H1 (cell line): Measurements from ENCODE around the gene LRRC4C. TPM values are rescaled to one million over a fixed set of nuclear protein-coding genes. Genes with fewer than 3 reads are reported as not detected.

ENCODE experiments used
- CTCF ChIA-PET: fragments of 300-600 bp; sonication (Branson Sonifier 250); formaldehyde crosslinking; loops from one replicate; lab custom pipeline; 2021; ENCODE audit not compliant: partially characterized antibody; lab: Charles Lee
- POLR2A ChIA-PET: fragments of 300-600 bp; sonication (Branson Sonifier 250); formaldehyde crosslinking; loops from one replicate; lab custom pipeline; 2021; ENCODE audit warnings: inconsistent platforms; ENCODE audit not compliant: partially characterized antibody; lab: Charles Lee
- DNase-seq, 2 experiments: peaks; one replicate each; pipeline versions ENCODE4 v3.0.0 to v3.0.0-alpha.2; 2010 to 2022; ENCODE audit warnings: low spot score in 2 of 2, low read depth in 1 of 2, mixed read lengths in 1 of 2
- FAIRE-seq: peaks from 2 replicates; lab custom pipeline; 2011; peaks lifted over from hg19 to GRCh38; lab: Jason Lieb, UNC
- H2AFZ ChIP-seq: 2 replicates; pipeline ENCODE4 v1.8.1; 2012; ENCODE audit warnings: low read length, inconsistent platforms
- H2AK5ac ChIP-seq: 2 replicates; pipeline ENCODE4 v1.6.1; 2013; ENCODE audit warnings: low read depth, low read length
- H2BK120ac ChIP-seq: replicated peaks from 2 replicates; pipeline ENCODE3; 2013; ENCODE audit warnings: low read depth, low read length, inconsistent platforms
- H2BK12ac ChIP-seq: 2 replicates; pipeline ENCODE4 v1.6.1; 2013; ENCODE audit warnings: low read depth, low read length
- H2BK15ac ChIP-seq: 2 replicates; pipeline ENCODE4 v1.6.1; 2013; ENCODE audit warnings: low read length
- H2BK20ac ChIP-seq: 2 replicates; pipeline ENCODE4 v1.6.1; 2013; ENCODE audit warnings: low read length
- H2BK5ac ChIP-seq: 2 replicates; pipeline ENCODE4 v1.6.1; 2013; ENCODE audit warnings: low read depth, low read length
- H3K14ac ChIP-seq: 2 replicates; pipeline ENCODE4 v1.6.1; 2013; ENCODE audit warnings: inconsistent platforms; ENCODE audit not compliant: insufficient read length
- H3K18ac ChIP-seq: 2 replicates; pipeline ENCODE4 v1.6.1; 2013; ENCODE audit warnings: low read length; ENCODE audit errors: extremely low read depth
- H3K23ac ChIP-seq: 2 replicates; pipeline ENCODE4 v1.6.1; 2013; ENCODE audit warnings: inconsistent platforms; ENCODE audit not compliant: insufficient read length
- H3K23me2 ChIP-seq: 2 replicates; pipeline ENCODE4 v1.6.1; 2013; ENCODE audit warnings: low read depth, low read length
- H3K27ac ChIP-seq: 2 replicates; pipeline ENCODE4 v1.6.1; 2011; ENCODE audit warnings: low read depth, low read length, inconsistent platforms
- H3K27me3 ChIP-seq, 4 experiments: replicated peaks in 1 of 4; 1 replicate in 1 of 4; 2 replicates in 3 of 4; pipeline versions ENCODE4 v1.6.1 to v1.8.1; 2011 to 2013; ENCODE audit warnings: low read length in 3 of 4, mild to moderate bottlenecking in 3 of 4, inconsistent platforms in 2 of 4, mixed read lengths in 2 of 4, moderate library complexity in 1 of 4; ENCODE audit not compliant: control insufficient read depth in 3 of 4, insufficient read depth in 3 of 4; ENCODE audit errors: extremely low read depth in 1 of 4
- H3K36me3 ChIP-seq, 4 experiments: 2 replicates each; pipeline versions ENCODE4 v1.6.1 to v1.8.1; 2011 to 2013; ENCODE audit warnings: mild to moderate bottlenecking in 4 of 4, low read length in 3 of 4, moderate library complexity in 2 of 4, control low read depth in 1 of 4, inconsistent platforms in 1 of 4; ENCODE audit not compliant: insufficient read depth in 4 of 4, control insufficient read depth in 2 of 4
- H3K4ac ChIP-seq: replicated peaks from 2 replicates; pipeline ENCODE3; 2013; ENCODE audit warnings: low read length, low read depth, mixed read lengths, inconsistent platforms; ENCODE audit not compliant: insufficient read length
- H3K4me1 ChIP-seq, 4 experiments: replicated peaks in 1 of 4; 1 replicate in 1 of 4; 2 replicates in 3 of 4; pipeline versions ENCODE4 v1.6.1 to v1.8.1; 2011 to 2013; ENCODE audit warnings: low read length in 3 of 4, inconsistent platforms in 2 of 4, mixed read lengths in 1 of 4; ENCODE audit not compliant: insufficient read depth in 4 of 4, control insufficient read depth in 3 of 4
- H3K4me2 ChIP-seq, 2 experiments: 2 replicates each; pipeline versions ENCODE4 v1.6.1 to v1.8.1; 2011 to 2013; ENCODE audit warnings: low read depth in 2 of 2, low read length in 2 of 2, control low read depth in 1 of 2, inconsistent platforms in 1 of 2, mild to moderate bottlenecking in 1 of 2; ENCODE audit not compliant: insufficient read depth in 1 of 2
- H3K4me3 ChIP-seq, 4 experiments: fragments of 200-600, 300-600 bp in 1 of 4; sonication (generic), shearing (Covaris generic), sonication (Bioruptor Twin) in 1 of 4; 2 replicates each; pipeline versions ENCODE4 v1.5.1 to v1.8.1; 2011 to 2016; ENCODE audit warnings: low read length in 4 of 4, low read depth in 3 of 4, control low read depth in 2 of 4, inconsistent platforms in 2 of 4, mild to moderate bottlenecking in 2 of 4, mixed read lengths in 1 of 4, moderate library complexity in 1 of 4; ENCODE audit not compliant: insufficient read depth in 2 of 4; ENCODE audit errors: extremely low read depth in 1 of 4
- H3K56ac ChIP-seq: replicated peaks from 2 replicates; pipeline ENCODE3; 2013; ENCODE audit warnings: low read depth, mild to moderate bottlenecking, mixed read lengths, low read length, inconsistent platforms; ENCODE audit not compliant: insufficient read length
- H3K79me1 ChIP-seq: 2 replicates; pipeline ENCODE4 v1.6.1; 2013; ENCODE audit warnings: low read depth, low read length, control low read depth
- H3K79me2 ChIP-seq, 2 experiments: 2 replicates each; pipeline versions ENCODE4 v1.6.1 to v1.8.1; 2012 to 2013; ENCODE audit warnings: low read length in 2 of 2, mild to moderate bottlenecking in 2 of 2, inconsistent platforms in 1 of 2; ENCODE audit not compliant: insufficient read depth in 2 of 2, control insufficient read depth in 1 of 2
- H3K9ac ChIP-seq, 4 experiments: replicated peaks in 1 of 4; 1 replicate in 1 of 4; 2 replicates in 3 of 4; pipeline versions ENCODE4 v1.6.1 to v1.8.1; 2011 to 2013; ENCODE audit warnings: low read depth in 3 of 4, low read length in 3 of 4, control low read depth in 2 of 4, mild to moderate bottlenecking in 2 of 4, moderate library complexity in 2 of 4, inconsistent platforms in 1 of 4; ENCODE audit errors: extremely low read depth in 1 of 4
- H3K9me3 ChIP-seq, 2 experiments: 2 replicates each; pipeline versions ENCODE4 v1.6.1 to v1.8.1; 2012 to 2013; ENCODE audit warnings: mild to moderate bottlenecking in 2 of 2, moderate library complexity in 2 of 2, control low read depth in 1 of 2, inconsistent platforms in 1 of 2, low read depth in 1 of 2, low read length in 1 of 2, mixed read lengths in 1 of 2; ENCODE audit not compliant: insufficient read depth in 2 of 2
- H4K20me1 ChIP-seq, 2 experiments: replicated peaks in 1 of 2; 2 replicates each; pipeline versions ENCODE3 to v1.8.1; 2011 to 2013; ENCODE audit warnings: inconsistent platforms in 2 of 2, low read length in 2 of 2, mild to moderate bottlenecking in 1 of 2; ENCODE audit not compliant: insufficient read depth in 2 of 2, control insufficient read depth in 1 of 2
- H4K5ac ChIP-seq: 2 replicates; pipeline ENCODE4 v1.6.1; 2013; ENCODE audit warnings: low read length, low read depth, mixed read lengths, inconsistent platforms; ENCODE audit not compliant: insufficient read length
- H4K8ac ChIP-seq: 2 replicates; pipeline ENCODE4 v1.8.0; 2013; ENCODE audit warnings: mild to moderate bottlenecking, moderate library complexity, low read length, inconsistent platforms; ENCODE audit not compliant: insufficient read depth; ENCODE audit errors: extremely low read depth
- H4K91ac ChIP-seq: replicated peaks from 2 replicates; pipeline ENCODE3; 2013; ENCODE audit warnings: low read length, mixed read lengths, inconsistent platforms; ENCODE audit not compliant: insufficient read length
- POU5F1 ChIP-seq: IDR thresholded peaks from 2 replicates; pipeline ENCODE4 v1.6.1; 2011; ENCODE audit warnings: low read depth, mild to moderate bottlenecking, low read length, moderate library complexity
- RXRA ChIP-seq: IDR thresholded peaks from 2 replicates; pipeline ENCODE4 v1.6.1; 2011; ENCODE audit warnings: low read depth, mild to moderate bottlenecking, low read length, moderate library complexity; ENCODE audit not compliant: insufficient read depth
- SIN3A ChIP-seq, 2 experiments: IDR thresholded peaks in 1 of 2; conservative IDR thresholded peaks in 1 of 2; 2 replicates each; pipeline ENCODE4 v1.6.1; 2011 to 2012; ENCODE audit warnings: low read length in 2 of 2, improper control_type of control experiment in 1 of 2, low read depth in 1 of 2, mild to moderate bottlenecking in 1 of 2
- SRF ChIP-seq: IDR thresholded peaks from 2 replicates; pipeline ENCODE4 v1.6.1; 2011; ENCODE audit warnings: mild to moderate bottlenecking, low read depth, low read length, moderate library complexity
- SUZ12 ChIP-seq: fragments of 200-600 bp; sonication (generic); IDR thresholded peaks from 2 replicates; pipeline ENCODE4 v1.6.1; 2012; ENCODE audit warnings: mild to moderate bottlenecking, inconsistent platforms, low read length, moderate library complexity, mixed read lengths
- TCF12 ChIP-seq: IDR thresholded peaks from 2 replicates; pipeline ENCODE4 v1.6.1; 2011; ENCODE audit warnings: low read depth, mild to moderate bottlenecking, low read length
- WGBS, 2 experiments: shearing (Covaris generic) in 1 of 2; methylation state at CpG; one replicate each; pipeline versions ENCODE4 v1.1.6 to v1.1.7; 2013 to 2015; ENCODE audit warnings: low lambda C conversion rate in 2 of 2, mixed read lengths in 2 of 2, inconsistent platforms in 1 of 2, low coverage in 1 of 2, missing lambda C conversion rate in 1 of 2; ENCODE audit not compliant: insufficient replicate concordance in 2 of 2, insufficient coverage in 1 of 2, insufficient read length in 1 of 2; ENCODE audit errors: extremely low coverage in 1 of 2, missing lambda C conversion rate in 1 of 2; 5-methylcytosine and 5-hydroxymethylcytosine counted together
- polyA plus RNA-seq, 7 experiments: library from polyadenylated mRNA; depleted of rRNA in 3 of 7; stranded (reverse) in 5 of 7; unstranded in 2 of 7; fragments of >200 nt in 5 of 7; fragments of 200-250 nt in 2 of 7; gene quantifications; 1 replicate in 5 of 7; 2 replicates in 1 of 7; 4 replicates in 1 of 7; pipeline versions ENCODE4 v1.2.1 to v1.2.3, GENCODE V29; 2011 to 2013; ENCODE audit warnings: missing spikeins in 2 of 7, mixed read lengths in 2 of 7
- total RNA-seq: library from RNA; stranded (reverse); fragmentation: NEBNext Ultra II Directional; extraction: Animal tissue kit (Norgen Biotek cat#: 25700); gene quantifications from 2 replicates; pipeline ENCODE4 v1.2.1, GENCODE V29; 2021
- TF ChIP-seq, protein P1 (sequence below): IDR thresholded peaks from 2 replicates; pipeline ENCODE4 v1.6.1; 2011; ENCODE audit warnings: low read depth, mild to moderate bottlenecking, low read length; ENCODE audit not compliant: insufficient read depth

LRRC4C gene
- total and polyA plus RNA-seq, 2 of the 8 experiments (the other 6 are each of a cell fraction or from before 2014, with no cell fraction given): 0.23 to 2.2 TPM

- Histone ChIP-seq H3K4me1 (peaks cover 0 to 7% (median 3%) of the 10 kb centered on the region in 4 experiments; a peak in 2 of 7 replicates), H3K79me1 (no peaks in the 10 kb centered on the region), H4K20me1 (no peaks in the 10 kb centered on the region), H3K4me3 (no peak overlapping the region), H3K4ac (no peak overlapping the region), H3K18ac (no peak overlapping the region), H3K9me3 (no peaks in the 10 kb centered on the region), H2BK20ac (no peak overlapping the region), H3K23me2 (peaks cover 11% of the 10 kb centered on the region; the same call in 1 of the 2 replicates), H2BK12ac (no peak overlapping the region), H3K27me3 (peaks cover 11 to 24% (median 21%) of the 10 kb centered on the region in 4 experiments), H2BK120ac (no peak overlapping the region), H2BK5ac (no peak overlapping the region), H3K14ac (no peak overlapping the region), H2AFZ (no peak overlapping the region), H3K4me2 (0 out of 4 replicates have a peak overlapping the region, but pooled peaks of 1 of the 2 experiments have one; percentile 16), H3K23ac (no peak overlapping the region), H3K9ac (no peak overlapping the region), H3K27ac (no peak overlapping the region), H3K36me3 (no peaks in the 10 kb centered on the region), H3K79me2 (no peaks in the 10 kb centered on the region), H4K91ac (no peak overlapping the region), H3K56ac (no peak overlapping the region), H4K8ac (no peak overlapping the region), H2BK15ac (no peak overlapping the region), H2AK5ac (no peak overlapping the region), H4K5ac (no peak overlapping the region)
- 81% methylated on average over 2 of the region's 2 CpGs; no CpG with 5 or more reads in 1 of the 2 experiments for WGBS, 2 experiments
- POLR2A ChIA-PET: no interaction called here
- TF ChIP-seq, protein P1, sequence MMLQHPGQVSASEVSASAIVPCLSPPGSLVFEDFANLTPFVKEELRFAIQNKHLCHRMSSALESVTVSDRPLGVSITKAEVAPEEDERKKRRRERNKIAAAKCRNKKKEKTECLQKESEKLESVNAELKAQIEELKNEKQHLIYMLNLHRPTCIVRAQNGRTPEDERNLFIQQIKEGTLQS: no peak
- TF ChIP-seq SRF (no peak), POU5F1 (no peak), TCF12 (no peak), RXRA (no peak), SUZ12 (no peak), SIN3A (conservative IDR thresholded peaks at IDR 0.05 in 1 of 2, IDR thresholded peaks at IDR 0.05 in 1 of 2; ENCODE audit: low read depth in 1 of 2, low read length in 2 of 2) (no peak)
- no peak for DNase-seq
- no peak for FAIRE-seq
- CTCF ChIA-PET: no interaction called here
Measured at GRCh38 chr11:40289370-40289769, 1170.1 kb downstream of the LRRC4C start.
